ENCODE results near the gene FAR2.
"Not testable (repeated sequence)": the region's sequence is repeated elsewhere in the genome, so short reads cannot be mapped to it uniquely, and the experiment has no call there.

Gene FAR2

DNA sequence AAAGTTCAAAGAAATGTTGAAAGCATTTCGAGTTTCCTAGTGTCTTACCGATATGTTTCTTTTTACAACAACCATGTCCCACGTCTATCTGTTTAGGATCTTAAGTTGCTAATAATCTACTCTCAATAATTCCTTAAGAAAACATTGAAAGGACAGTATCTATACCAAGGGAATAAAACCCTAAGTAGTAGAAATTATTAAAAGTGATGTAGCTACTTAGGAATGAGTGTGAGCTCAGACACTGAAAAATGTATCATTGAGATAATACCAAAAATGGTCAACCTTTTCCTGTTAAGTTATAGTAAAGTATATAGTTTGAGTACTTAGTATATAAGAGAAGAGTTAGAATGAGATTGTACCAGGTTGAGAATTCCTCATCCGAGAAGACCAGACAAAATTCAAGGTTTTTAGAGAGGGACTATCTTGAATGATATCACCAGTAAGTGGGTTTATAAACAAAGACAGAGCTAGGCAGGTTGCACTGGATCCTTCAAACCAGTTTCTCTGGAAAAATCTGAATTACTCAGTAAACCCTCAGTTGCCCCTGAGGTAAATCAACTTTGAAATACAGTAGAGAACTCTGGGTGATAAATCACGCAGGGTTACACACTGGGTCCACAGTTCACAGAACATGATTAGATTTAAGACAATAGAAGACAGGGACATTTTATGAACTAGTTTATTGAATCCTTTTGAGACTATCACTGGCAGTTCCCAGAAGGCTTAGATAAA lies 135.1 kb downstream of the FAR2 start:
- Mint-ChIP-seq H3K36me3 (ENCODE audit: low read depth) (peaks cover 7% of the 10 kb centered on the region), H3K4me1 (ENCODE audit: low read depth) (peaks cover 7% of the 10 kb centered on the region), H3K9me3 (no peaks in the 10 kb centered on the region), H3K4me3 (no peak overlapping the region), H3K27me3 (no peaks in the 10 kb centered on the region), H3K27ac (no peak overlapping the region)

DNA sequence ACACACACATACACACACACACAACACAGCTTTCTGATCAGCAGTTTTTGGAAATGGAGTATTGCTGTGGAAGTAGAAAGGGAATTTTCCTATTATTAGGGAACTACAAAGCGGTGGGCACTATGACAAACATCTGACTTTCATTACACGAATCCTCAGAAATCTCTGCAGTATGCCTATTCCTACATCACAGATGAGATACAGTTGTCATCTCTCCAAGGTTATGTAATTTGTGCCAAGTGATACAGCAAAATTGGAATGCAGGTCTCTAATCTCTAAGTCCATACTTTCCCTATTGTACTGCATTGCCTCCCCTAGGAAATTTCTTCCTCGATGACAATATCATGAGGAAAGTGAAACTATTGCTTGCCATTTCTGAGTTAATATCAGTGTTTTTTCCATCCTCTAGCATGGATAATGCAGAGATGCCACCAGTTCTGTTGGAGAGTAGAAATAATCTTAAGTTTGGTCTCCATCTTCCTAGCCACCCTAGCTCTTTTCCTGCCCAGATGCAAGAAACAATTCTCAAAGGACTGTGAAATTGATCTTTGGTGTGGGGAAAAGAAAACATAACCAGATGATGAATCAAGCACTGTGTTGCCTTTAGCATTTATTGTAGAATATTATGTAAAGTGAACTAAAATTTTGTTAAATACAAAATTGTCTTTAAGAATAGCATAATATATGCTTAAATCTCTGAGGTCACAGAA lies 137.2 kb downstream of the FAR2 start:
- no peaks in the 10 kb centered on the region for H3K27me3 Mint-ChIP-seq
- peaks cover 7% of the 10 kb centered on the region for H3K4me1 Mint-ChIP-seq (ENCODE audit: low read depth)
- H3K4me3 Mint-ChIP-seq: no peak overlapping the region
- peaks cover 4% of the 10 kb centered on the region for H3K9me3 Mint-ChIP-seq
- H3K27ac Mint-ChIP-seq: no peak overlapping the region
- peaks cover 13% of the 10 kb centered on the region for H3K36me3 Mint-ChIP-seq (ENCODE audit: low read depth)

GRCh38 chr12:29287622-29288021 lies 138.5 kb downstream of the FAR2 start:
- Mint-ChIP-seq H3K36me3 (ENCODE audit: low read depth) (peaks cover 9% of the 10 kb centered on the region), H3K4me1 (ENCODE audit: low read depth) (peaks cover 1% of the 10 kb centered on the region), H3K27me3 (no peaks in the 10 kb centered on the region), H3K4me3 (no peak overlapping the region), H3K9me3 (peaks cover 4% of the 10 kb centered on the region), H3K27ac (no peak overlapping the region)

DNA sequence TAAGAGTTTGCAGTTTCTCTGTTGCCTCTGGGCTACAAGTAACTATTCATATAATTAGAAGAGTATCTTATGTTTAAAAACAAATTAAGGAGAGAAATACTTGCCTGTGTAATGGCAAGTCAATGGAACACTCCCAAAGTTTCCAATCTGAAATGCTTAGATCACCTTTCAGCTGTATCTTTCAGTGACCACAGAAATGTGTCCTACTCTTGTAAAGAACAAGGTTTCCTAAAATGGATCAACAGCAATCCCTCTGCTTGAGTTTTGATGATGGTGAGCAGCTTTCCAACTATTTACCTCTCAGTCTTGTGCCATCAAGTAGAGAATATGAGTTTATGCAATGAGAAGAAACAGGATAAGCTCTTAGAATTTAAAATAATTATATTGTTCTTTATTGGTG lies 139.0 kb downstream of the FAR2 start:
- no peaks in the 10 kb centered on the region for H3K4me1 Mint-ChIP-seq (ENCODE audit: low read depth)
- peaks cover 9% of the 10 kb centered on the region for H3K36me3 Mint-ChIP-seq (ENCODE audit: low read depth)
- peaks cover 4% of the 10 kb centered on the region for H3K9me3 Mint-ChIP-seq
- H3K27ac Mint-ChIP-seq: no peak overlapping the region
- H3K4me3 Mint-ChIP-seq: no peak overlapping the region
- no peaks in the 10 kb centered on the region for H3K27me3 Mint-ChIP-seq

DNA sequence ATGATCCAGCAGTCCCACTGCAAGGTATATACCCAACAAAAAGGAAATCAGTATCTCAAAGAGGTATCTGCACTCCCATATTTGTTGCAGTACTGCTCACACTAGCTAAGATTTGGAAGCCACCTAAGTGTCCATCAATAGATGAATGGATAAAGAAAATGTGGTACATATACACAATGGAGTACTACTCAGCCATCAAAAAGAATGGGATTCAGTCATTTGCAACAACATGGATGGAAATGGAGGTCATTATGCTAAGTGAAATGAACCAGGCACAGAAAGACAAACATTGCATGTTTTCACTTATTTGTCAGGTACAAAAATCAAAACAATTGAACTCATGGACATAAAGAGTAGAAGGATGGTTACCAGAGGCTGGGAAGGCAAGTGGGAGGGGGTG lies 141.4 kb downstream of the FAR2 start:
- not testable (repeated sequence) for H3K27ac Mint-ChIP-seq; H3K4me3 Mint-ChIP-seq; H3K9me3 Mint-ChIP-seq; H3K36me3 Mint-ChIP-seq (ENCODE audit: low read depth); H3K27me3 Mint-ChIP-seq; H3K4me1 Mint-ChIP-seq (ENCODE audit: low read depth)

DNA sequence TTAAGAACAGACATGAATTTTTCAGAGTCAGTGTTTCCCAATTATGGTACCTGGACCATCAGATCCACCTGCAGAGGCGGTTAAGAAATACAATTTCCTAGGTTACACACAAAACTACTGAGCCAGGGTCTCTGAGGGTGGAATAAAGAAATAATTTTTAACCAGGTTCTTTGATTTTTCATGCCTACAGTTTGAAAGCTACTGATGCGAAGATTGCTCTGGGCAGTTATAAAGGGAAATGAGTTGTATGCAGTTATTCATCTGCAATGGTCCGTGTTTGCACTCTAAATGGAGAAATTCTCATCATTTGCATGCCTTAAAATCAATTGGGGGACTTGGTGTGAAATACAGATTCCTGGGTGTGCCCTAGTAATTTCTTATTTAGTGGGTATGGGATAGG lies 142.1 kb downstream of the FAR2 start:
- H3K27me3 Mint-ChIP-seq: no peaks in the 10 kb centered on the region
- H3K9me3 Mint-ChIP-seq: peaks cover 4% of the 10 kb centered on the region
- H3K4me1 Mint-ChIP-seq (ENCODE audit: low read depth): no peaks in the 10 kb centered on the region
- H3K4me3 Mint-ChIP-seq: no peak overlapping the region
- peaks cover 9% of the 10 kb centered on the region for H3K36me3 Mint-ChIP-seq (ENCODE audit: low read depth)
- H3K27ac Mint-ChIP-seq: no peak overlapping the region

- Mint-ChIP-seq H3K27me3 (no peaks in the 10 kb centered on the region), H3K36me3 (ENCODE audit: low read depth) (no peaks in the 10 kb centered on the region), H3K4me3 (no peak overlapping the region)
Observed at GRCh38 chr12:29299633-29300032, 150.6 kb downstream of the FAR2 start.

DNA sequence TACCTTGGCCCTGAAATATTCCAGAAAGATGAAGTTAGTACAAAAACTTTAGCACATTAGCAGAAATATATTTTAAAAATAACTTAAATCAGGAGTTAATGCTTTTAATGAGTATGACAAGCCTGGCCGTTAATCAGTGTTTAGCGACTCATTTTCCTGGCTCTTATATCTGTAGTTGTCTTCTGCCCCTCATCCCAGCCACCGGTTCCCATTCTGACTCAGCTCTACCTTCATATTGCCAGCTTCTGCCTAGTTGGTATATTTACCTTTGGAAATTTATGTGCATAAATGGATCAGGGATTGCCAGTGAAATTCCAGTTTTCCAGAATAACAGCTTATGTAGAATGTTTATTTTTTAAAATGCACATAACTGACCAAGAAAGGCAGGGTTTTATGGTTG lies 152.0 kb downstream of the FAR2 start:
- Mint-ChIP-seq H3K27ac (no peak overlapping the region), H3K4me1 (ENCODE audit: low read depth) (no peaks in the 10 kb centered on the region), H3K36me3 (ENCODE audit: low read depth) (no peaks in the 10 kb centered on the region), H3K9me3 (no peaks in the 10 kb centered on the region), H3K27me3 (no peaks in the 10 kb centered on the region), H3K4me3 (no peak overlapping the region)

More at GRCh38 chr12:29299633-29300032, 150.6 kb downstream of the FAR2 start:
- H3K4me1 Mint-ChIP-seq (ENCODE audit: low read depth): no peaks in the 10 kb centered on the region
- no peak overlapping the region for H3K27ac Mint-ChIP-seq
- H3K9me3 Mint-ChIP-seq: no peaks in the 10 kb centered on the region

GRCh38 chr12:29304388-29304787 lies 155.3 kb downstream of the FAR2 start:
- Mint-ChIP-seq H3K27ac (no peak overlapping the region), H3K36me3 (ENCODE audit: low read depth) (no peaks in the 10 kb centered on the region), H3K27me3 (no peaks in the 10 kb centered on the region), H3K4me3 (no peak overlapping the region), H3K4me1 (ENCODE audit: low read depth) (no peaks in the 10 kb centered on the region), H3K9me3 (no peaks in the 10 kb centered on the region)

- no peaks in the 10 kb centered on the region for H3K4me1 Mint-ChIP-seq (ENCODE audit: low read depth)
- H3K27me3 Mint-ChIP-seq: no peaks in the 10 kb centered on the region
- no peaks in the 10 kb centered on the region for H3K9me3 Mint-ChIP-seq
- H3K36me3 Mint-ChIP-seq (ENCODE audit: low read depth): no peaks in the 10 kb centered on the region
- H3K27ac Mint-ChIP-seq: no peak overlapping the region
- no peak overlapping the region for H3K4me3 Mint-ChIP-seq
Observed at GRCh38 chr12:29306266-29306665, 157.2 kb downstream of the FAR2 start.

DNA sequence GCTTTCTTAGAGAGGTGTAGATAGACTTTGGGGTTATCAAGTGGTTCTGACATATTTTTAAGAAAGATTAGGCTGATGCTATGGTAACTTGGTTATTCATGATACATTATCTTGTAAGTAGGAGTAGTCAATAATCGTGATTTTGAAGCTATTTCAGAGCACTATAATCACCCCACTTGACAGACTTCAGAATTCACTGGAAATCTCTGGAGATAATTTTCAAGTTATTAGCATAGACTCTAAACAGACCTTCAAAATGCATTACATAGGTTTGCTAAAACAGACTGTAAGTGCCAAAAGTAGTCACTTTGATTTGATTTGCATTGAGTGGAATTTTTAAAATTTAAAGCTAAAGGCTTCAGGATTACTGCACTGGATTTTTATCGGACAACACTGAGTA lies 157.6 kb downstream of the FAR2 start:
- H3K27me3 Mint-ChIP-seq: no peaks in the 10 kb centered on the region
- no peak overlapping the region for H3K27ac Mint-ChIP-seq
- H3K4me1 Mint-ChIP-seq (ENCODE audit: low read depth): no peaks in the 10 kb centered on the region

DNA sequence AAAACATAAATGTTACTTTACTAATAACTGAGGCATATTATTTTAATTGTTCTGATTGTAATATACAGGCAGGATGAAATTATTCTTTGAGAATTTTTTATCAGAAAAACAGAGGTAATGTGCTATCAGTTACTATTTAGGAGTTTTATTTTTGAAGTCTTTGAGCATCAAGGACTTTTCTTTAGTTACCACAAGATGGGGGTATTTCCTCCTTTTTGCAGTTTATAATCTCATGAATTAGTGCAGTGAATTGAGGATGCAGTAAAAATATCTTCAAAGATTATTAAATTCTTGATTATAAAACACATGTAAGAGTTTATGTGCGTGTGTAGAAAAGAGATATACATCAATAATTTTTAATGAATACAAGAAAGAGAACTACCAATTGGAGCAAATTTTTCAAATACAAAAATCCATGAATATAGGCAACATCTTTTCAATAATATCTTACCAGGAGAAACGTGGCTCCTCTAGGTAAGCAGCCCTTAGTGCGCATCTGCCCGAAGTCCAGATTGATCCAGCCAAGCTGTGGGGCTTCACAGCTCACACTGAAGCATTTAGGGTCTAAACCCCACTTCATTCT lies 160.3 kb downstream of the FAR2 start:
- Mint-ChIP-seq H3K27me3 (no peaks in the 10 kb centered on the region), H3K4me1 (ENCODE audit: low read depth) (no peaks in the 10 kb centered on the region), H3K9me3 (no peaks in the 10 kb centered on the region), H3K27ac (no peak overlapping the region), H3K36me3 (ENCODE audit: low read depth) (no peaks in the 10 kb centered on the region), H3K4me3 (no peak overlapping the region)

More for the DNA sequence above, 157.6 kb downstream of the FAR2 start:
- H3K9me3 Mint-ChIP-seq: no peaks in the 10 kb centered on the region
- H3K4me3 Mint-ChIP-seq: no peak overlapping the region
- H3K36me3 Mint-ChIP-seq (ENCODE audit: low read depth): no peaks in the 10 kb centered on the region

DNA sequence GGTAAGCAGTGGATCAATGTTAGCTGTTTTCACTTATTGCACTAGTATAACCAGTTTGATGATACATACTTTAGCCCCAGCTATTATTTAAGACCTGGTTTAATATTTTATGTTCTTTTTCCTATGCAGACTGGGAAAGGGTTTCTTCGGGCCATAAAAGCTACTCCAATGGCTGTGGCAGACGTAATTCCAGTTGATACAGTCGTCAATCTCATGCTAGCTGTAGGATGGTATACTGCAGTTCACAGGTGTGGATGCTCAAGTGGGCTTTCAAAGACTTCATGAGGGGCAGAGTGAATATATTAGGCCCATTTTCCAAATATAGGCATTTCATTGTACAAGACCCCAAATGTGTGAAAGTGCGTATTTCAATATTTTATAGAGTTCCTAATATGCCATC lies 161.8 kb downstream of the FAR2 start:
- H3K4me1 Mint-ChIP-seq (ENCODE audit: low read depth): no peaks in the 10 kb centered on the region
- H3K27ac Mint-ChIP-seq: no peak overlapping the region
- H3K4me3 Mint-ChIP-seq: no peak overlapping the region
- H3K36me3 Mint-ChIP-seq (ENCODE audit: low read depth): peaks cover 5% of the 10 kb centered on the region
- H3K9me3 Mint-ChIP-seq: no peaks in the 10 kb centered on the region
- H3K27me3 Mint-ChIP-seq: no peaks in the 10 kb centered on the region

- Mint-ChIP-seq H3K27me3 (no peaks in the 10 kb centered on the region), H3K4me1 (ENCODE audit: low read depth) (peaks cover 11% of the 10 kb centered on the region), H3K36me3 (ENCODE audit: low read depth) (peaks cover 5% of the 10 kb centered on the region), H3K27ac (no peak overlapping the region), H3K4me3 (no peak overlapping the region), H3K9me3 (no peaks in the 10 kb centered on the region)
Observed at GRCh38 chr12:29314416-29314815, 165.3 kb downstream of the FAR2 start.

GRCh38 chr12:29316752-29317151 lies 167.7 kb downstream of the FAR2 start:
- Mint-ChIP-seq H3K4me3 (no peak overlapping the region), H3K27me3 (no peaks in the 10 kb centered on the region), H3K27ac (no peak overlapping the region), H3K4me1 (ENCODE audit: low read depth) (peaks cover 11% of the 10 kb centered on the region), H3K9me3 (no peaks in the 10 kb centered on the region), H3K36me3 (ENCODE audit: low read depth) (peaks cover 9% of the 10 kb centered on the region)

Measured in stimulated activated naive CD8-positive, alpha-beta T cell treated with anti-CD3 and anti-CD28 coated beads, Interleukin-15, Interleukin-2, amounts not matched to agents 100 ng/mL and 50 ng/mL, for 24 hours (primary cell).